ENCODE measurements around the gene RAB22A. TPM values are rescaled to one million over a fixed set of nuclear protein-coding genes. Genes with fewer than 3 reads are reported as not detected.

RAB22A gene
- polyA plus RNA-seq, 1 donor (not counting 4 experiments of a cell fraction or from before 2014, with no cell fraction given), result 22.9 TPM

GRCh38 chr20:58375759-58376352 lies 66.3 kb downstream of the RAB22A start:
- no peaks in the 10 kb centered on the region for H3K9me1 ChIP-seq (ENCODE audit: control insufficient read depth, extremely low read depth, insufficient read depth, low read length)

GRCh38 chr20:58377017-58377416 lies 67.5 kb downstream of the RAB22A start:
- dilution Hi-C loops (cut with MboI; ENCODE audit: extremely low pct_ligation_motif_present, low sequenced_read_pairs), result no loop called here
- no peak for TF ChIP-seq CTCF (optimal IDR thresholded peaks at IDR 0.05 in 1 of 3, IDR thresholded peaks at IDR 0.05 in 1 of 3, conservative IDR thresholded peaks at IDR 0.05 in 1 of 3; ENCODE audit: extremely low read depth in 1 of 3, insufficient read depth in 2 of 3, low read length in 3 of 3)
- TF ChIP-seq EZH2 (IDR thresholded peaks at IDR 0.05; ENCODE audit: low read length), result no peak

More at GRCh38 chr20:58375759-58376352, 66.3 kb downstream of the RAB22A start:
- FAIRE-seq (no peak), DNase-seq (ENCODE audit: low read depth, low spot score) (no peak)
- H3K4me2 ChIP-seq (ENCODE audit: control insufficient read depth, extremely low read depth, insufficient read depth, low read depth, low read length), result no peak overlapping the region
- H4K20me1 ChIP-seq (ENCODE audit: control insufficient read depth, extremely low read depth, insufficient read depth, low read length), result no peaks in the 10 kb centered on the region
- no peak overlapping the region for H3K9ac ChIP-seq (ENCODE audit: control insufficient read depth, extremely low read depth, insufficient read depth, low read length)
- no peaks in the 10 kb centered on the region for H3K4me1 ChIP-seq (ENCODE audit: control insufficient read depth, extremely low read depth, insufficient read depth, low read length)
- H3K4me3 ChIP-seq (ENCODE audit: control insufficient read depth in 2 of 3, extremely low read depth in 1 of 3, insufficient read depth in 2 of 3, low read depth in 1 of 3, low read length in 3 of 3), result no peak overlapping the region
- H3K27ac ChIP-seq (ENCODE audit: control insufficient read depth, insufficient read depth, low read length), result no peak overlapping the region
- H3K79me2 ChIP-seq (ENCODE audit: control insufficient read depth, insufficient read depth, low read length), result no peaks in the 10 kb centered on the region
- no peak overlapping the region for H2AFZ ChIP-seq (ENCODE audit: control insufficient read depth, low read length)
- H3K36me3 ChIP-seq (ENCODE audit: control insufficient read depth in 2 of 2, extremely low read depth in 1 of 2, insufficient read depth in 2 of 2, low read length in 2 of 2), result no peaks in the 10 kb centered on the region
- H3K9me3 ChIP-seq (ENCODE audit: control insufficient read depth, low read depth, low read length), result no peaks in the 10 kb centered on the region
- peaks cover 5% of the 10 kb centered on the region for H3K27me3 ChIP-seq (ENCODE audit: control insufficient read depth, extremely low read depth, insufficient read depth, low read length)
- TF ChIP-seq EZH2 (IDR thresholded peaks at IDR 0.05; ENCODE audit: low read length) (no peak), CTCF (optimal IDR thresholded peaks at IDR 0.05 in 1 of 3, IDR thresholded peaks at IDR 0.05 in 1 of 3, conservative IDR thresholded peaks at IDR 0.05 in 1 of 3; ENCODE audit: extremely low read depth in 1 of 3, insufficient read depth in 2 of 3, low read length in 3 of 3) (no peak)
- dilution Hi-C loops (cut with MboI; ENCODE audit: extremely low pct_ligation_motif_present, low sequenced_read_pairs), result no loop called here

More at GRCh38 chr20:58377017-58377416, 67.5 kb downstream of the RAB22A start:
- Histone ChIP-seq H3K36me3 (ENCODE audit: control insufficient read depth in 2 of 2, extremely low read depth in 1 of 2, insufficient read depth in 2 of 2, low read length in 2 of 2) (no peaks in the 10 kb centered on the region), H3K27ac (ENCODE audit: control insufficient read depth, insufficient read depth, low read length) (no peak overlapping the region), H3K9me1 (ENCODE audit: control insufficient read depth, extremely low read depth, insufficient read depth, low read length) (no peaks in the 10 kb centered on the region), H3K4me3 (ENCODE audit: control insufficient read depth in 2 of 3, extremely low read depth in 1 of 3, insufficient read depth in 2 of 3, low read depth in 1 of 3, low read length in 3 of 3) (no peak overlapping the region), H3K9me3 (ENCODE audit: control insufficient read depth, low read depth, low read length) (no peaks in the 10 kb centered on the region), H3K79me2 (ENCODE audit: control insufficient read depth, insufficient read depth, low read length) (no peaks in the 10 kb centered on the region), H4K20me1 (ENCODE audit: control insufficient read depth, extremely low read depth, insufficient read depth, low read length) (no peaks in the 10 kb centered on the region), H3K9ac (ENCODE audit: control insufficient read depth, extremely low read depth, insufficient read depth, low read length) (no peak overlapping the region), H2AFZ (ENCODE audit: control insufficient read depth, low read length) (no peak overlapping the region), H3K4me1 (ENCODE audit: control insufficient read depth, extremely low read depth, insufficient read depth, low read length) (no peaks in the 10 kb centered on the region), H3K4me2 (ENCODE audit: control insufficient read depth, extremely low read depth, insufficient read depth, low read depth, low read length) (no peak overlapping the region), H3K27me3 (ENCODE audit: control insufficient read depth, extremely low read depth, insufficient read depth, low read length) (peaks cover 5% of the 10 kb centered on the region)
- FAIRE-seq (no peak), DNase-seq (ENCODE audit: low read depth, low spot score) (no peak)

All from keratinocyte (primary cell).